ENCODE data around the gene ENTPD2.

ENTPD2 gene

GRCh38 chr9:137074657-137075274 is 20.9 kb upstream of the ENTPD2 start:
- DNase-seq (ENCODE audit: low spot score) = no peak
- no peak for TF ChIP-seq CTCF (IDR thresholded peaks at IDR 0.05; ENCODE audit: borderline replicate concordance, control extremely low read depth, extremely low read depth, insufficient read depth, missing control alignments)
- in situ Hi-C loops (cut with MboI; ENCODE audit: low sequenced_read_pairs, unreplicated experiment) = no loop called here

GRCh38 chr9:137073992-137074399 is 20.1 kb upstream of the ENTPD2 start:
- no peak for TF ChIP-seq CTCF (IDR thresholded peaks at IDR 0.05; ENCODE audit: borderline replicate concordance, control extremely low read depth, extremely low read depth, insufficient read depth, missing control alignments)
- in situ Hi-C loops (cut with MboI; ENCODE audit: low sequenced_read_pairs, unreplicated experiment) = no loop called here
- DNase-seq (ENCODE audit: low spot score) = no peak

GRCh38 chr9:137071282-137071681 is 17.4 kb upstream of the ENTPD2 start:
- in situ Hi-C loops (cut with MboI; ENCODE audit: low sequenced_read_pairs, unreplicated experiment) = no loop called here
- DNase-seq (ENCODE audit: low spot score) = no peak
- no peak for TF ChIP-seq CTCF (IDR thresholded peaks at IDR 0.05; ENCODE audit: borderline replicate concordance, control extremely low read depth, extremely low read depth, insufficient read depth, missing control alignments)

- TF ChIP-seq CTCF (IDR thresholded peaks at IDR 0.05; ENCODE audit: borderline replicate concordance, control extremely low read depth, extremely low read depth, insufficient read depth, missing control alignments) = no peak
- in situ Hi-C loops (cut with MboI; ENCODE audit: low sequenced_read_pairs, unreplicated experiment) = no loop called here
- peak; percentile 57 for DNase-seq (ENCODE audit: low spot score)
Observed at GRCh38 chr9:137070906-137071275, 17.0 kb upstream of the ENTPD2 start.

- in situ Hi-C loops (cut with MboI; ENCODE audit: low sequenced_read_pairs, unreplicated experiment) = no loop called here
- DNase-seq (ENCODE audit: low spot score) = peak; percentile 95
- TF ChIP-seq CTCF (IDR thresholded peaks at IDR 0.05; ENCODE audit: borderline replicate concordance, control extremely low read depth, extremely low read depth, insufficient read depth, missing control alignments) = no peak
Observed at GRCh38 chr9:137070201-137070905, 16.5 kb upstream of the ENTPD2 start, which contains the start of gene SAPCD2. Gene SAPCD2, minus strand, starts transcription at chr9:137070557. Its CDS starts 97 bp downstream, at chr9:137070460.

GRCh38 chr9:137069508-137070091 is 15.7 kb upstream of the ENTPD2 start:
- in situ Hi-C loops (cut with MboI; ENCODE audit: low sequenced_read_pairs, unreplicated experiment) = no loop called here
- peak; percentile 44 for DNase-seq (ENCODE audit: low spot score)
- TF ChIP-seq CTCF (IDR thresholded peaks at IDR 0.05; ENCODE audit: borderline replicate concordance, control extremely low read depth, extremely low read depth, insufficient read depth, missing control alignments) = no peak

Data from GM13976 (cell line).